Activated effector memory CD4-positive, alpha-beta T cell treated with anti-CD3 and anti-CD28 coated beads, Interleukin-2, amount 50 U/mL, for 16 hours (primary cell): ENCODE results near the gene THYN1.

Source experiments
- DNase-seq: peaks from one replicate; pipeline ENCODE4 v3.0.0-alpha.2; 2020

The THYN1 gene

GRCh38 chr11:134273317-134273712 is 20.2 kb upstream of the THYN1 start:
- DNase-seq: no peak

GRCh38 chr11:134272381-134273316 is 19.5 kb upstream of the THYN1 start:
- DNase-seq: peak; percentile 47

GRCh38 chr11:134271978-134272377 is 18.8 kb upstream of the THYN1 start:
- peak; percentile 16 for DNase-seq

- peak; percentile 63 for DNase-seq
Observed at GRCh38 chr11:134270250-134270714, 17.1 kb upstream of the THYN1 start.

- DNase-seq: peak; percentile 27
Observed at GRCh38 chr11:134267966-134268365, 14.8 kb upstream of the THYN1 start.

- DNase-seq: peak; percentile 46
Observed at GRCh38 chr11:134267461-134267860, 14.3 kb upstream of the THYN1 start.

GRCh38 chr11:134266841-134267251 is 13.7 kb upstream of the THYN1 start:
- no peak for DNase-seq

GRCh38 chr11:134266440-134266839 is 13.3 kb upstream of the THYN1 start:
- DNase-seq: peak; percentile 9

- DNase-seq: no peak
Observed at GRCh38 chr11:134264966-134265764, 12.0 kb upstream of the THYN1 start.

- peak; percentile 72 for DNase-seq
Observed at GRCh38 chr11:134261626-134262488, 8.7 kb upstream of the THYN1 start.

GRCh38 chr11:134260983-134261382 is 7.8 kb upstream of the THYN1 start:
- DNase-seq: peak; percentile 42

- no peak for DNase-seq
Observed at GRCh38 chr11:134260503-134260902, 7.4 kb upstream of the THYN1 start.

- no peak for DNase-seq
Observed at GRCh38 chr11:134258577-134258976, 5.4 kb upstream of the THYN1 start.

GRCh38 chr11:134257101-134257500 is 3.9 kb upstream of the THYN1 start:
- peak; percentile 43 for DNase-seq

GRCh38 chr11:134255184-134255561 is 2.0 kb upstream of the THYN1 start:
- DNase-seq: peak; percentile 21

- no peak for DNase-seq
Observed at GRCh38 chr11:134254433-134255183, 1.5 kb upstream of the THYN1 start.

- DNase-seq: peak; percentile 71
Observed at GRCh38 chr11:134252346-134253187, 585 bp downstream of the THYN1 start.

- no peak for DNase-seq
Observed at GRCh38 chr11:134250675-134251074, 2.5 kb downstream of the THYN1 start.

GRCh38 chr11:134250246-134250645 is 2.9 kb downstream of the THYN1 start:
- no peak for DNase-seq

GRCh38 chr11:134248910-134249480 is 4.2 kb downstream of the THYN1 start:
- no peak for DNase-seq

- DNase-seq: no peak
Observed at GRCh38 chr11:134246678-134247077, 6.5 kb downstream of the THYN1 start.
